CD14-positive monocyte (primary cell): Measurements from ENCODE around the gene PSMB7. TPM values are rescaled to one million over a fixed set of nuclear protein-coding genes. Genes with fewer than 3 reads are reported as not detected.

Experiments used
- DNase-seq, 3 donors: peaks; one replicate each; pipeline ENCODE4 v3.0.0-alpha.2; 2011 to 2022
- H2AFZ ChIP-seq: 2 replicates; pipeline ENCODE4 v1.6.0; 2012; ENCODE audit warnings: mild to moderate bottlenecking, low read depth, low read length, inconsistent platforms; ENCODE audit not compliant: insufficient read depth, poor library complexity, severe bottlenecking
- H3K27ac ChIP-seq, 2 donors: 1 replicate in 1 of 2; 2 replicates in 1 of 2; pipeline ENCODE4 v1.5.1; 2012 to 2013; ENCODE audit warnings: low read length in 2 of 2, control low read depth in 1 of 2, inconsistent platforms in 1 of 2, low read depth in 1 of 2, mild to moderate bottlenecking in 1 of 2
- H3K27me3 ChIP-seq, 2 donors: one replicate each; pipeline versions ENCODE4 v1.6.0 to v1.6.1; 2011 to 2013; ENCODE audit warnings: low read length in 2 of 2; ENCODE audit not compliant: control insufficient read depth in 2 of 2, insufficient read depth in 2 of 2
- H3K36me3 ChIP-seq, 2 donors: replicated peaks in 1 of 2; 1 replicate in 1 of 2; 2 replicates in 1 of 2; pipeline versions ENCODE4 v1.5.1 to v1.6.1; 2012 to 2013; ENCODE audit warnings: low read length in 2 of 2, control low read depth in 1 of 2, inconsistent platforms in 1 of 2, mild to moderate bottlenecking in 1 of 2; ENCODE audit not compliant: insufficient read depth in 2 of 2, control insufficient read depth in 1 of 2
- H3K4me1 ChIP-seq, 2 donors: 1 replicate in 1 of 2; 2 replicates in 1 of 2; pipeline versions ENCODE4 v1.5.1 to v1.6.1; 2012 to 2013; ENCODE audit warnings: low read length in 2 of 2, control low read depth in 1 of 2, inconsistent platforms in 1 of 2, mild to moderate bottlenecking in 1 of 2, moderate library complexity in 1 of 2; ENCODE audit not compliant: insufficient read depth in 2 of 2, control insufficient read depth in 1 of 2
- H3K4me2 ChIP-seq: replicated peaks from 2 replicates; pipeline ENCODE3; 2012; ENCODE audit warnings: low read length, moderate library complexity, mild to moderate bottlenecking; ENCODE audit not compliant: poor library complexity, severe bottlenecking; ENCODE audit errors: extremely low read depth
- H3K4me3 ChIP-seq, 3 experiments: fragments of 200-600 bp in 1 of 3; sonication (generic) in 1 of 3; replicated peaks in 1 of 3; 1 replicate in 2 of 3; 2 replicates in 1 of 3; pipeline ENCODE4 v1.5.1; 2011 to 2013; ENCODE audit warnings: low read length in 3 of 3, mild to moderate bottlenecking in 3 of 3, control low read depth in 2 of 3, low read depth in 2 of 3, inconsistent platforms in 1 of 3, moderate library complexity in 1 of 3
- H3K79me2 ChIP-seq: 2 replicates; pipeline ENCODE4 v1.6.0; 2012; ENCODE audit warnings: mild to moderate bottlenecking, control low read depth, inconsistent platforms, low read length, moderate library complexity; ENCODE audit not compliant: insufficient read depth
- H3K9ac ChIP-seq: 2 replicates; pipeline ENCODE4 v1.6.0; 2017; ENCODE audit warnings: low read length, mild to moderate bottlenecking; ENCODE audit not compliant: insufficient read depth, poor library complexity, severe bottlenecking
- H3K9me3 ChIP-seq, 2 donors: replicated peaks in 1 of 2; 1 replicate in 1 of 2; 2 replicates in 1 of 2; pipeline versions ENCODE4 v1.5.1 to v1.6.1; 2012 to 2013; ENCODE audit warnings: low read length in 2 of 2, control low read depth in 1 of 2; ENCODE audit not compliant: control insufficient read depth in 1 of 2, insufficient read depth in 1 of 2
- H4K20me1 ChIP-seq: 2 replicates; pipeline ENCODE4 v1.6.0; 2012; ENCODE audit warnings: mild to moderate bottlenecking, low read length, control low read depth, moderate library complexity; ENCODE audit not compliant: insufficient read depth
- H3K27ac Mint-ChIP-seq, 7 donors: one replicate each; pipeline ENCODE4 v1.8.0; 2020; ENCODE audit warnings: mild to moderate bottlenecking in 7 of 7, mixed read lengths in 7 of 7, moderate library complexity in 6 of 7, inconsistent platforms in 2 of 7
- H3K27me3 Mint-ChIP-seq, 3 donors: one replicate each; pipeline ENCODE4 v1.8.0; 2021 to 2022; ENCODE audit warnings: low read depth in 3 of 3, mild to moderate bottlenecking in 3 of 3, mixed read lengths in 3 of 3, moderate library complexity in 3 of 3, inconsistent platforms in 1 of 3
- H3K36me3 Mint-ChIP-seq, 2 donors: one replicate each; pipeline ENCODE4 v1.8.0; 2020; ENCODE audit warnings: mixed read lengths in 2 of 2, inconsistent platforms in 1 of 2, mild to moderate bottlenecking in 1 of 2
- H3K4me1 Mint-ChIP-seq: one replicate; pipeline ENCODE4 v1.8.0; 2020; ENCODE audit warnings: mild to moderate bottlenecking, mixed read lengths
- H3K4me3 Mint-ChIP-seq, 2 donors: one replicate each; pipeline ENCODE4 v1.8.0; 2020; ENCODE audit warnings: mild to moderate bottlenecking in 2 of 2, mixed read lengths in 2 of 2, moderate library complexity in 1 of 2
- H3K9me3 Mint-ChIP-seq, 7 donors: one replicate each; pipeline ENCODE4 v1.8.0; 2020 to 2022; ENCODE audit warnings: mixed read lengths in 7 of 7, mild to moderate bottlenecking in 6 of 7, moderate library complexity in 6 of 7, inconsistent platforms in 2 of 7
- CTCF ChIP-seq: fragments of 200-600 bp; IDR thresholded peaks from one replicate; pipeline ENCODE4 v1.8.0; 2022; ENCODE audit warnings: antibody characterized with exemption, mild to moderate bottlenecking
- WGBS: methylation state at CpG from one replicate; pipeline ENCODE4 v1.1.5; 2013; ENCODE audit warnings: missing lambda C conversion rate; ENCODE audit not compliant: insufficient coverage; 5-methylcytosine and 5-hydroxymethylcytosine counted together
- intact Hi-C, 2 donors: fragments of 100-400 bp; cut with micrococcal nuclease; formaldehyde crosslinking; loops; one replicate each; pipeline versions ENCODE4 v1.15.0 to v1.15.1; 2023
- polyA plus RNA-seq, 3 donors: library from polyadenylated mRNA; depleted of rRNA in 1 of 3; unstranded in 2 of 3; stranded (reverse) in 1 of 3; fragments of 300-500 nt in 2 of 3; fragments of >200 nt in 1 of 3; fragmentation: Illumina TruSeq in 2 of 3; gene quantifications; 1 replicate in 2 of 3; 2 replicates in 1 of 3; pipeline ENCODE4 v1.2.3, GENCODE V29; 2012 to 2021

Gene PSMB7
- polyA plus RNA-seq, 3 donors, result 129 to 194 (median 191) TPM

GRCh38 chr9:124306098-124306735, 109.0 kb downstream of the PSMB7 start:
- H3K27ac ChIP-seq, result peak overlapping the region; percentile 27 to 69
- H4K20me1 ChIP-seq, result peaks cover 100% of the 10 kb centered on the region
- DNase-seq, result peak; percentile 42 to 79 (median 76)
- H3K4me3 ChIP-seq, result no peak overlapping the region
- H3K36me3 ChIP-seq, result peaks cover 77 to 86% of the 10 kb centered on the region in 2 donors
- H3K36me3 Mint-ChIP-seq, result peaks cover 60 to 98% of the 10 kb centered on the region in 2 donors
- peaks cover 20% of the 10 kb centered on the region for H3K4me1 Mint-ChIP-seq
- H3K79me2 ChIP-seq, result peaks cover 96% of the 10 kb centered on the region
- intact Hi-C loops, result loop anchor here (2.0 to 5.0 kb wide), 2 partner anchors 19 to 179 kb away; no protein-coding TSS in a partner anchor
- no peak for TF ChIP-seq CTCF
- peak overlapping the region; percentile 52 to 89 (median 81) for H3K27ac Mint-ChIP-seq
- no peaks in the 10 kb centered on the region for H3K27me3 Mint-ChIP-seq
- H3K27me3 ChIP-seq, result no peaks in the 10 kb centered on the region
- no peak overlapping the region for H3K4me2 ChIP-seq
- no peaks in the 10 kb centered on the region for H3K9me3 Mint-ChIP-seq
- 50% methylated on average over 12 of the region's 13 CpGs for WGBS
- H3K9ac ChIP-seq, result no peak overlapping the region
- H3K4me3 Mint-ChIP-seq, result no peak overlapping the region
- no peaks in the 10 kb centered on the region for H3K9me3 ChIP-seq
- H2AFZ ChIP-seq, result no peak overlapping the region
- H3K4me1 ChIP-seq, result peaks cover 14 to 17% of the 10 kb centered on the region in 2 donors

GRCh38 chr9:124304285-124304684, 111.0 kb downstream of the PSMB7 start:
- peaks cover 17 to 20% of the 10 kb centered on the region in 2 donors for H3K4me1 ChIP-seq
- H2AFZ ChIP-seq, result no peak overlapping the region
- no peak overlapping the region for H3K27ac Mint-ChIP-seq
- peaks cover 100% of the 10 kb centered on the region for H4K20me1 ChIP-seq
- H3K79me2 ChIP-seq, result peaks cover 98% of the 10 kb centered on the region
- no peak overlapping the region for H3K4me2 ChIP-seq
- no peak for TF ChIP-seq CTCF
- H3K27ac ChIP-seq, result no peak overlapping the region
- H3K27me3 ChIP-seq, result no peaks in the 10 kb centered on the region
- H3K4me3 Mint-ChIP-seq, result no peak overlapping the region
- peaks cover 49 to 83% of the 10 kb centered on the region in 2 donors for H3K36me3 Mint-ChIP-seq
- no peaks in the 10 kb centered on the region for H3K9me3 ChIP-seq
- no peak for DNase-seq
- H3K27me3 Mint-ChIP-seq, result no peaks in the 10 kb centered on the region
- intact Hi-C loops, result no loop called here
- no peak overlapping the region for H3K4me3 ChIP-seq
- peaks cover 27% of the 10 kb centered on the region for H3K4me1 Mint-ChIP-seq
- no peak overlapping the region for H3K9ac ChIP-seq
- peaks cover 61 to 77% of the 10 kb centered on the region in 2 donors for H3K36me3 ChIP-seq
- no peaks in the 10 kb centered on the region for H3K9me3 Mint-ChIP-seq
- 100% methylated on average over 1 of the region's 8 CpGs for WGBS
